ENCODE results near the gene PRCD.

Gene PRCD, protein sequence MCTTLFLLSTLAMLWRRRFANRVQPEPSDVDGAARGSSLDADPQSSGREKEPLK

DNA sequence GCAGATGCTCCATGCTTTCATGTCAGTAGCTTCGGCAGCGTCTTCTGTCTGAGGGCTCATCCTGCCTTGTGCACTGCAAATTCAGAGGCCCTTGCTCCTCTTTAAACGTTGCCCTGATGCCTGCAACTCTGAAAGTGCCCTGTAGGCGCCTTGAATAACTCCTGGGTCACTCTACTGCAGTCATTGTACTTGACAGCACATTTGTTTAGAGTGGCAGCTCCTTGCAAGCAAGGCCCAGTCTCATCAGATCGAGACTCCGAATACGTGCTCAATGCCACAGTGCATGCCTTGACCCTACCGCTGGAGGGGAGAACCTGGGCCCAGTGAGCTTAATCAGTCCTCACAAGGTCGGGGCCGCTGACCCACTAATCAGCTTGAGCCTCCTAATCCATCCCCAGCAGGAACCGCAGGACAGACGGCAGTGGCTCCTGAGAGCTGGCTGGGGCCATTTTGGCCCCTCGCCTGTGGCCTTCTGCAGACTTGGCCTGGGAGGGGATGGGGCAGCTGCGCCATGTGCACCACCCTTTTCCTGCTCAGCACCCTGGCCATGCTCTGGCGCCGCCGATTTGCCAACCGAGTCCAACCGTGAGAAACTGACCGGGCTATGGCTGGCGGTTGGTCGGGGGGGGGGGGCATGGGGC lies at the start of gene PRCD:
Gene PRCD, plus strand, starts transcription at position 414 of the 641 bp plus-strand sequence. Its CDS starts 98 bp downstream, at position 512.
- no peak for DNase-seq

GRCh38 chr17:76490112-76490710 lies 49.6 kb upstream of the PRCD start:
- DNase-seq = no peak

DNA sequence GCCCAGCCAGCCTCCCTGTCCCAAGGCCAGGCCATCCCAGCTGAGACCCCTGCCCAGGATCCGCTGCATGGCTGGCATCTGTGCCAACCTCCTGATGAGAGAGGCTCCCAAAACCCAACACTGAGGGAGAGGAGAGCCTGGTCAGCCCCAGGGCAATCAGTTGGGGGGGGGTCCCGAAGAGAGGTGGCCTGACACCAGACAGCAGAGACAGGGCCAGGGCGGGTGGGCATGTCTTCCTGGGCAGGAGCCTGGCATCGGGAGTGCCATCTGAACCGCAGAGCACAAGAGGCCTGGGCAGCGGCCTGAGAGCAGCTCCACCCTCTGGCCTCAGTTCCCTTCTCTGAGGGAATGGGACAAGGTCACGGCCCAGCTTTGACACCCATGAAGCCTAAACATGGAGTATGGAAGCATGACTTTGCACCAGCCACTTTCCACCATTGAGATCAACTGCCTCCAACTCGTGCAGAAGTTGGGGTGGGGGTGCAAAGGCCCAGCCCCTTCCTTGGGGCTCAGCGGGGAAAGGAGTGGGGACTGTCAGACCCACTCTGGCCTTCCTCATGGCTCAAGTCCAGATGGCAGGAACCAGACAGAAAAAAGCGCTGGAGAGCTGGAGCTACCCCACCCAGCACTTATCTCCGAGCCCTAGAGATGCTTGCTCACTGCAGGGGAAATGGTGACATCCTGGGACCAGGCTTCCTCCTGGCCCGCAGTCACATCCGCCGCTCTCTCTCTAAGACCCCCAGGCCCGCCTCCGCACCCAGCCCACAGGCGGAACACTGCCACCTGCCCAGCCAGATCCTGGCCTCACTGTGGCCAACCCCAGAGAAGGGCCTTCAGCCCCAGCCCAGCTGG lies 48.3 kb upstream of the PRCD start:
- DNase-seq = no peak

DNA sequence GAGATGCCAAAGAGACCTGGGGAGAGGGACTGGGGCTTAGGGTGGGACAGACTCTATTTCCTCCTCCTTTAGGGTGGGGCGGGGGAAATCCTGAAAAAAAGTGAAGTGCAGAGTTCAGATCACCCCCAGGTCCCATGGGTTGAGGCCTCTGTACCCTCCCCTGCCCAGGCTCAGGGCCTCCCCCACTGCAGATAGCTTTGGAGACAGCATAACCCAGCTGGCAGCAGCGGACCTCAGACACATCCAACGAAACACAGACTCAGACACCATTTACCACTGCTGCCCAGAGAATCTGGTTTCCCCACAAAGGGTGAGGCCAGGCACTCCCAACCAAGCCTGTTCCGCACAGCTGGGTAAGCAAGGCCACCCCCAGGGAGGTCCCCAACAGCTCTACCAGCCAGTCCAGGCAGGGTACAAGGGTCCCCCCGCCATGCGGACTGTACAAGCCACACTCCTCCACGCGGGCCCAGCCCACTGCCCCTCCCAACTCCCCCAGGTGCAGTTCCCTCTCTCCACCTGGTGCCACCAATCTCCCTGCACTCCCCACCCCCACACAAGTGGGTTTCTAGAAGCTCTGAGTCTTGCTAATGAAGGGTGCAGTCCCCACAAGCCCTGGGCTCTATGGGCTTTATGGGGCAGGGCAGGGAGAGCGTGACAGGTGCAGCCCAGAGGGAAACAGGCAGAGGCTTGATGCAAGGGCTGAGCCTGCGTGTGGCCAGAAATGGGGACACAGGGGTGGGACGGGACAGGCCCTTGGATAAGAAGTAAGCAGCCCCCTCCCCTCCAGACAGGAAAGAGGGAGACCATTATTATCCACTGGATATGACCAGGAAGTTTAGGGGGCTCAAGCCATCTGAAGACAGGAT lies 47.5 kb upstream of the PRCD start:
- DNase-seq = no peak

- no peak for DNase-seq
Measured at GRCh38 chr17:76492989-76493501, 46.8 kb upstream of the PRCD start.

- DNase-seq = no peak
Measured at GRCh38 chr17:76493505-76494167, 46.2 kb upstream of the PRCD start.

DNA sequence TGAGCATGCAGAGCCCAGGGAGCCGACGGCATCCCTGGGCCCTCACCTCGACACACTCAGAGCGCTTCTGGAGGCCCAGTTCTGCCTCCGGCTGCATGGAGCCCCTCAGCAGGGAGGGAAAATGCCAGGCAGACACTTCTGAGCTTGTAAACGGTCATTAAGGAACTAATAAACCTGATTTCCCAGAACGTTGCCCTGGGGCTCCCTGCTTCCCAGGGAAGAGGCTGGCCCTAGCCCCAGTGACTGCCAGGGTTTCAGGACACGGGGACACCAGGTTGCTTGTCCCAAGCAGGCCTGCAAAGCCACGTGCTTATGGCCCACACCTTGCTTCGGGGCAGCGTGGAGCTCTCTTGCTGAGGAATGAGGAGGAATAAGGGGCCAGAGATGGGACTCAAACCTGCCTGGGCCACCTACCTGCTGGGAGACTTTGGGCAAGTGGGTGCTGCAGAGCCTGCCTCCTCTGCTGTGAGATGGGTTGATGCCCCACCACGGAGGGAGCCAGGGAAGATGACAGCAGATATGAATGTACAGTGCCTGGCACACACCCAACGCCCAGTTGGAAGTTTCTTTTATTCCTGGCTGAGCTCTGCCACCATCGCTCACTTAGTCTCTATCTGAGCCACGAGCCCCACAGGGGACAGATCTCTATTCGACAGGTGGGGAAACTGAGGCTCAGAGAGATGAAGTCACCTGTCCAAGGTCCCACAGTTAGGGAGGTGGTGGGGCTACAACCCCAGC lies 44.0 kb upstream of the PRCD start:
- no peak for DNase-seq

GRCh38 chr17:76496464-76496863 lies 43.4 kb upstream of the PRCD start:
- DNase-seq = no peak

- DNase-seq = no peak
Measured at GRCh38 chr17:76497699-76497978, 42.2 kb upstream of the PRCD start.

GRCh38 chr17:76497979-76498875 lies 41.6 kb upstream of the PRCD start:
- DNase-seq = no peak

DNA sequence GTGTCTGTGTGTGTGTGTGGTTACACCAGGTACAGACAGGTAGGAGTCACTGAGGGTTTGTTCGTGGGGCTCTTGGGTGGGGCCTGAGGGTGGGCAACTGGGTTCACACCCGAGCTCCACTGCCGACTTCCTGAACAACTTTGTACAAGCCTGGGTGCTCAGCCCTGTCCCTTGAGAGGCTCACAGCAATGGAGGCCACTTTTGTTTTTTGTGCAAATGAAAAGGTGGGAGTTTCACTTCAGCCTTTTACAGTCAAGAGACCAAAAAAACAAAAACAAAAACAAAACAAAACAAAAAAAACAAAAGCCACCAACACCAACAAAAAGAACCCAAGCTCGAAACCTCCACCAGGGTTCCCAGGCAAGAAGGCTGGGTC lies 41.0 kb upstream of the PRCD start:
- DNase-seq = no peak

DNA sequence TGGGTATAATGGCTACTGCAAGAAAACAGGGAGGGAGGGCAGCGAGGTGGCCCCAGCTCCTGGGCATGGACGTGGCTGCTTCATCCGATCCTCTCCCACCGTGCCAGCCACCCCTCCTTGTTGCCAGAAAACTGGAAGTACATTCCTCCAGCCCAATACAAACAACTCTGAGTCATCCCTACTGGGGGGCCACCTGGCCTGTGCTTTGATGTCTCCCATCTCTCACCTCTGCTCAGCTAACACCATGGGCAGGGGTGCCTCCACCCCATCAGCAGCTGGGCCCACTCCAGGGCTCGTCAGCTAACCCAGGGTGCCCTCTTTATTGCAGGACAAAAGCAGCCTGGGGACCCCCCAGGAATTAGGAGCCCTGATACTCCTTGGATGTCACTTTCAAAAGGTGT lies 40.6 kb upstream of the PRCD start:
- DNase-seq = no peak

DNA sequence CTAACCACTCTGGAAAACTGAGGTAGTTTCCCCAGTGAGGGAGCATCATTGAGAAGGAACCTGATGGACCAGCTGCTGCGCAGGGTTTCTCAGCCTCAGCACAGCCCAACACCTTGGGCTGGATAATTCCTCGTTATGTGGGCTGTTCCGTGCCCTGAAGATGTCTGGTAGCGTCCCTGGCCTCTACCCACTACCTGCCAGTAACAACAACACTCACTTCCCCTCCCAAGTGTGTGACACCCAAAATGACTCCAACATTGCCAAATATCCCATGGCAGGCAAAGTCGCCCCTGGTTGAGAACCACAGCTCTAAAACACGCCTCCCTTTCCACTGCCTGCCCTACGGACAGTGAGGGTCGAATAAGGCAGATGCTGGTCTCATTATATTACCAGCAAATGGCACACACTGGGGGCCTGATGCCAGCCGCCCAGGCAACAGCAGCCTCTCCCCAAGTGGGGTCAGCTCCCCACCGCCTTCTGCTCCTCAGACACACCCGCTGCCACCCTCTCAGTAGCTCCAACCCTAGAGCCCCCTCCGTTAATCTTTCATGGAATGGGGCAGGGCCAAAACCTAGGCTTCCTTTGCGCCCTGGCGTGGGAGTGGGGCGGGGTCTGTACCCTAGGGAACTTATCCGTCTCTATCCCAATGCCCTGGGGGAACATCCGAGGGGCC lies 39.6 kb upstream of the PRCD start:
- no peak for DNase-seq

GRCh38 chr17:76500747-76501017 lies 39.2 kb upstream of the PRCD start:
- DNase-seq = no peak

- DNase-seq = no peak
Measured at GRCh38 chr17:76501018-76501826, 38.6 kb upstream of the PRCD start, which contains the start of gene RHBDF2. Gene RHBDF2, minus strand, starts transcription at chr17:76501423. Its CDS starts 19,899 bp downstream, at chr17:76481524.

- DNase-seq = no peak
Measured at GRCh38 chr17:76501827-76502307, 38.0 kb upstream of the PRCD start.

GRCh38 chr17:76502341-76503211 lies 37.3 kb upstream of the PRCD start:
- no peak for DNase-seq

- DNase-seq = no peak
Measured at GRCh38 chr17:76504117-76504516, 35.7 kb upstream of the PRCD start.
